Neuronal stem cell (in vitro differentiated cells): Measurements from ENCODE around the gene ZNF747.

ENCODE experiments used
- DNase-seq: peaks from one replicate; pipeline ENCODE4 v3.0.0-alpha.2; 2013; ENCODE audit warnings: low spot score
- H2AFZ ChIP-seq: one replicate; pipeline ENCODE4 v1.6.1; 2013; ENCODE audit warnings: mild to moderate bottlenecking, low read length, inconsistent platforms
- H2AK5ac ChIP-seq: 2 replicates; pipeline ENCODE4 v1.6.1; 2013; ENCODE audit warnings: low read depth, mild to moderate bottlenecking, inconsistent platforms, low read length, moderate library complexity, mixed read lengths
- H2BK120ac ChIP-seq: 2 replicates; pipeline ENCODE4 v1.6.1; 2013; ENCODE audit warnings: low read depth, mild to moderate bottlenecking, inconsistent platforms, low read length, moderate library complexity, mixed read lengths
- H2BK12ac ChIP-seq: one replicate; pipeline ENCODE4 v1.6.1; 2013; ENCODE audit warnings: low read length, inconsistent platforms
- H2BK15ac ChIP-seq: 2 replicates; pipeline ENCODE4 v1.6.1; 2013; ENCODE audit warnings: mild to moderate bottlenecking, low read length, inconsistent platforms, mixed read lengths
- H2BK5ac ChIP-seq: one replicate; pipeline ENCODE4 v1.6.1; 2013; ENCODE audit warnings: inconsistent platforms, mild to moderate bottlenecking, low read length, moderate library complexity
- H3K14ac ChIP-seq: one replicate; pipeline ENCODE4 v1.6.1; 2013; ENCODE audit warnings: low read length, inconsistent platforms
- H3K18ac ChIP-seq: 2 replicates; pipeline ENCODE4 v1.6.1; 2013; ENCODE audit warnings: low read length, inconsistent platforms
- H3K23ac ChIP-seq: 2 replicates; pipeline ENCODE4 v1.6.1; 2013; ENCODE audit warnings: low read depth, mild to moderate bottlenecking, mixed read lengths, low read length, inconsistent platforms; ENCODE audit not compliant: poor library complexity
- H3K27ac ChIP-seq: replicated peaks from 3 replicates; pipeline ENCODE4 v1.5.1; 2013; ENCODE audit warnings: low read length, inconsistent platforms
- H3K27me3 ChIP-seq, 3 experiments: 2 replicates each; pipeline ENCODE4 v1.6.1; 2013; ENCODE audit warnings: low read length in 3 of 3, mild to moderate bottlenecking in 2 of 3, inconsistent platforms in 1 of 3, low read depth in 1 of 3, mixed read lengths in 1 of 3, moderate library complexity in 1 of 3; ENCODE audit not compliant: control insufficient read depth in 3 of 3, insufficient read depth in 3 of 3
- H3K36me3 ChIP-seq, 2 donors: replicated peaks in 1 of 2; 2 replicates each; pipeline ENCODE4 v1.6.1; 2013; ENCODE audit warnings: low read length in 2 of 2; ENCODE audit not compliant: control insufficient read depth in 2 of 2, insufficient read depth in 2 of 2
- H3K4ac ChIP-seq: 2 replicates; pipeline ENCODE4 v1.6.1; 2013; ENCODE audit warnings: inconsistent platforms, mild to moderate bottlenecking, low read length, moderate library complexity
- H3K4me1 ChIP-seq, 2 donors: 1 replicate in 1 of 2; 2 replicates in 1 of 2; pipeline ENCODE4 v1.6.1; 2013; ENCODE audit warnings: low read length in 2 of 2, low read depth in 1 of 2; ENCODE audit not compliant: control insufficient read depth in 2 of 2, insufficient read depth in 1 of 2
- H3K4me2 ChIP-seq: one replicate; pipeline ENCODE4 v1.6.1; 2013; ENCODE audit warnings: mild to moderate bottlenecking, low read length, inconsistent platforms; ENCODE audit not compliant: insufficient read depth, poor library complexity, severe bottlenecking
- H3K4me3 ChIP-seq, 2 donors: 2 replicates each; pipeline ENCODE4 v1.5.1; 2013; ENCODE audit warnings: low read length in 2 of 2, mild to moderate bottlenecking in 2 of 2, inconsistent platforms in 1 of 2, moderate library complexity in 1 of 2
- H3K79me1 ChIP-seq: one replicate; pipeline ENCODE4 v1.6.1; 2013; ENCODE audit warnings: low read depth, mild to moderate bottlenecking, inconsistent platforms, low read length, moderate library complexity
- H3K9ac ChIP-seq: one replicate; pipeline ENCODE4 v1.6.1; 2013; ENCODE audit warnings: mild to moderate bottlenecking, low read depth, low read length, inconsistent platforms; ENCODE audit not compliant: poor library complexity
- H3K9me3 ChIP-seq, 2 donors: replicated peaks in 1 of 2; 2 replicates each; pipeline versions ENCODE3 to v1.6.1; 2013; ENCODE audit warnings: low read length in 2 of 2, mild to moderate bottlenecking in 2 of 2, inconsistent platforms in 1 of 2, low read depth in 1 of 2, mixed read lengths in 1 of 2, moderate library complexity in 1 of 2; ENCODE audit not compliant: control insufficient read depth in 2 of 2, insufficient read depth in 1 of 2
- H4K8ac ChIP-seq: one replicate; pipeline ENCODE4 v1.6.1; 2013; ENCODE audit warnings: low read depth, mild to moderate bottlenecking, inconsistent platforms, low read length, moderate library complexity
- H4K91ac ChIP-seq: one replicate; pipeline ENCODE4 v1.6.1; 2013; ENCODE audit warnings: low read length, low read depth, mild to moderate bottlenecking, inconsistent platforms; ENCODE audit not compliant: poor library complexity
- WGBS, 2 donors: extraction: QIAGEN DNeasy Blood & Tissue Kit; methylation state at CpG; one replicate each; pipeline ENCODE4 v1.1.7; 2013; ENCODE audit warnings: missing lambda C conversion rate in 2 of 2, mixed read lengths in 1 of 2; ENCODE audit not compliant: insufficient read length in 2 of 2, insufficient replicate concordance in 1 of 2; ENCODE audit errors: extremely low coverage in 2 of 2; 5-methylcytosine and 5-hydroxymethylcytosine counted together

Gene ZNF747

DNA sequence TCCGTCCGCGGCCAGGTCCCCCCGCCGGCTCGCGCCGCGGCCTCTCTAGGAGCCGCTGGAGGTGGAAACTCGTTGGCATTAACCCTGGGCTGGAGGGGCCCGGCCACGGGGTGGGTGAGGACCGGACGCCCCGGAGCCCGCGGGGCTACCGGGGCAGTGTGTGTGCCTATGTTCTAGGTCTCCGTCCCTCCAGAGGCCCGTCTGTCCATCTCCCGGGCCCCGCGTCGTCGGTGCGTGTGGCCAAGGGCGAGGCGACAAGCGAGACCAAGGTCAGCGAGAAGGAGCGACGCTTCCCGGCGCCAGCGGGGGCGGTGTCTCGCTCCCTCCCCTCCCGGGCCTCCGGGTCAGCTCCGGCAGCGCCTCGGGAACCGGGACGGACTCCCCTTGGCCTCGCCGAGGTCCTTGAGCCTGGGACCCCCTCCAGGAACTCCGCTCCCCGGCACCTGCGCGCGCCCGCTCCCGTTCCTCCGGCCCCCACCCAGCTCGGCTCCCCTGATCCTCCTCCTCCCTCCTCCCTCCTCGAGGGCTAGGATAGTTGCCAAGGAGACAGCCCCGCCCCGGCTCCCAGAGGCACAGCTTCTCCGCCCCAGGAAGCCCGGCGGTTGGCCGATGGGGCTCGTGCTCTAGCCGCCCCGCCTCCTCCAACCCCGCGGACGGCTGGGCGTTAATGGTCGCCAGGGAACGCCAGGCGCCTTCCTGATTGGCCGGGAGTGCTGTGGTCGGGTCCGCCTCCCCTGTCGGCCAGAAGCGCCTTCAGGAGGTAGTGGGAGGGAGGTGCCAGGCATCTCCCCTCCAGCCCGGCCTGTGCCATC lies 7.6 kb downstream of the ZNF747 start:
- Histone ChIP-seq H3K36me3 (peaks cover 10 to 16% of the 10 kb centered on the region in 2 donors), H3K14ac (peak overlapping the region; percentile 86), H3K4me1 (peaks cover 6 to 8% of the 10 kb centered on the region in 2 donors), H2AFZ (peak overlapping the region; percentile 99), H3K4me2 (peak overlapping the region; percentile 59), H3K4me3 (peak overlapping the region; percentile 83 to 86), H2BK120ac (peak overlapping the region; percentile 98), H2BK5ac (peak overlapping the region; percentile 89), H2BK15ac (peak overlapping the region; percentile 97), H4K91ac (peak overlapping the region; percentile 66), H2AK5ac (peak overlapping the region; percentile 83), H3K27ac (peak overlapping the region; percentile 97), H3K9ac (peak overlapping the region; percentile 99), H3K27me3 (no peaks in the 10 kb centered on the region), H3K4ac (no peak overlapping the region), H3K23ac (peak overlapping the region; percentile 87), H3K9me3 (no peaks in the 10 kb centered on the region), H3K79me1 (peaks cover 11% of the 10 kb centered on the region), H3K18ac (peak overlapping the region; percentile 100), H4K8ac (no peak overlapping the region), H2BK12ac (no peak overlapping the region)
- no CpG with 5 or more reads among the region's 79 CpGs for WGBS, 2 donors
- peak; percentile 98 for DNase-seq

DNA sequence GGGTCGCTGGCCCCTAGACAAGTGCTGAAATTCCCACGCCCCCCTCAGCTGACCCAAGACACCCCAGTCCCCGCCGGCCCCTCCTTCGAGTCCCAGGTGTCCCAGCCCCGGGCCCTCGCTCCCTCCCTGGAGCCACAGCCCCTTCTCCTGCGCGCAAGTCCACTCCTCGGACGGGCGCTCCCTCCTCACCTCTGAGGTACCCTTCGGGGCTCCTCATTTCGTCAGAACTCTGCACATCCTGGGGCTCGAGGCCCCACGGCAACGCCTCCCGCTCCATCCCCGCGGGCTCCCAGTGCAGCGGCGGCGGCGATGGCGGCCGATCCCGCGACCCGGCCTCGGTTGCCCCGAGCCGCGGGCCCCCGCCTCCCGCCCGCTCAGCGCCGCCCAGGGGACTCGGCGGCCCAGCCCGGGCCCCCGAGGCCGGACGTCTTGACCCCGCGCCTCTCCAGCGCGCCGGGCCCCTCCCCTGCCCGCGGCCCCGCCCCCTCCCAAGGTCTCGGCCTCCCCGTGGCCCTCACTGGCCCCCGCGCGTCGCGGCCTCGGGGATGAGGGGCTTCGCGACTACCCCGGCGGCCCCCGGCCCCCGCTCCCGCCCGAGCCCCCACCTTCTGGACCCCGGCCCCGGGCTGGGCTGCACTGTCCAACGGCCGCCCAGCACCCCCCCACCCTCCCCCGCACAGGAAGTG lies 8.4 kb downstream of the ZNF747 start, which contains the start of gene ZNF768:
ZNF768 (minus strand) TSS at position 430 of the 686 bp plus-strand sequence; CDS start at position 277, 153 bp downstream.
- H4K8ac ChIP-seq = no peak within 1 kb of the TSS
- peak within 1 kb of the TSS; percentile 98 for H2BK120ac ChIP-seq
- H3K79me1 ChIP-seq = peaks cover 11% of the 10 kb centered on the region
- peak within 1 kb of the TSS; percentile 90 for H2AK5ac ChIP-seq
- H2AFZ ChIP-seq = peak within 1 kb of the TSS; percentile 99
- WGBS, 2 donors = no CpG with 5 or more reads among the region's 73 CpGs
- no peak within 1 kb of the TSS for H2BK12ac ChIP-seq
- H3K4me2 ChIP-seq = peak within 1 kb of the TSS; percentile 59
- peak within 1 kb of the TSS; percentile 97 for H3K27ac ChIP-seq
- peaks cover 6 to 8% of the 10 kb centered on the region in 2 donors for H3K4me1 ChIP-seq
- peak within 1 kb of the TSS; percentile 86 for H3K14ac ChIP-seq
- no peaks in the 10 kb centered on the region for H3K9me3 ChIP-seq
- H3K36me3 ChIP-seq = peaks cover 10 to 16% of the 10 kb centered on the region in 2 donors
- peak within 1 kb of the TSS; percentile 87 for H3K23ac ChIP-seq
- DNase-seq = peak; percentile 59
- peak within 1 kb of the TSS; percentile 97 for H2BK15ac ChIP-seq
- peak within 1 kb of the TSS; percentile 89 for H2BK5ac ChIP-seq
- H3K27me3 ChIP-seq = no peaks in the 10 kb centered on the region
- peak within 1 kb of the TSS; percentile 100 for H3K18ac ChIP-seq
- peak within 1 kb of the TSS; percentile 83 to 91 for H3K4me3 ChIP-seq
- H4K91ac ChIP-seq = peak within 1 kb of the TSS; percentile 66
- H3K4ac ChIP-seq = no peak within 1 kb of the TSS
- H3K9ac ChIP-seq = peak within 1 kb of the TSS; percentile 99

DNA sequence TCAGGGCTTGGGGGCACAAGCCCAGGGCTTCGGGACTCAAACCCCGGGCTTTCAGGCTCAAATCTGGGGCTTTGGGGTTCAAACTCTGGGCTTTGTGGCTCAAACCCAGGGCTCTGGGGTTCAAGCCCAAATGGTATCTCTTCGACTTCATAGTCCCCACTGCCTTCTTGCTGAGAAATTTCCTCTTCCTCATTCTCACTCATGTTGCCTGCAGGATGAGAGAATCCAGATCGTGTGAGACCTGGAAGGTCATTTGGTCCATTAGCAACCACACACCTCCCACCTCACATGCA lies 8.9 kb downstream of the ZNF747 start:
- H3K9me3 ChIP-seq = no peaks in the 10 kb centered on the region
- H3K18ac ChIP-seq = peak overlapping the region; percentile 91
- peaks cover 6 to 8% of the 10 kb centered on the region in 2 donors for H3K4me1 ChIP-seq
- no CpG with 5 or more reads among the region's 4 CpGs for WGBS, 2 donors
- H3K79me1 ChIP-seq = peaks cover 11% of the 10 kb centered on the region
- peaks cover 10 to 16% of the 10 kb centered on the region in 2 donors for H3K36me3 ChIP-seq
- peak overlapping the region; percentile 89 for H2BK5ac ChIP-seq
- no peak overlapping the region for H3K4ac ChIP-seq
- H3K23ac ChIP-seq = peak overlapping the region; percentile 44
- peak overlapping the region; percentile 63 for H3K14ac ChIP-seq
- H3K4me3 ChIP-seq = peak overlapping the region; percentile 83 to 91
- peak overlapping the region; percentile 99 for H2AFZ ChIP-seq
- no peak overlapping the region for H4K91ac ChIP-seq
- no peak overlapping the region for H2BK120ac ChIP-seq
- no peak overlapping the region for H2BK15ac ChIP-seq
- peak overlapping the region; percentile 90 for H2AK5ac ChIP-seq
- DNase-seq = no peak
- peak overlapping the region; percentile 74 for H3K9ac ChIP-seq
- H3K27ac ChIP-seq = peak overlapping the region; percentile 69
- H3K27me3 ChIP-seq = no peaks in the 10 kb centered on the region
- no peak overlapping the region for H2BK12ac ChIP-seq
- peak overlapping the region; percentile 55 for H3K4me2 ChIP-seq
- no peak overlapping the region for H4K8ac ChIP-seq
